Thoracic aorta (tissue), 2 donors: Measurements from ENCODE around the gene TRIO. TPM values are rescaled to one million over a fixed set of nuclear protein-coding genes. Genes with fewer than 3 reads are reported as not detected.

ENCODE experiments used
- ATAC-seq: fragments of 150-250 bp; one replicate; pipeline ENCODE4 v1.8.0; 2017; ENCODE audit warnings: low read depth; ENCODE audit not compliant: insufficient number of reproducible peaks, low FRiP score
- DNase-seq: peaks from one replicate; pipeline ENCODE4 v3.0.0-alpha.2; 2020; ENCODE audit warnings: low spot score
- H3K27ac ChIP-seq, 2 donors: fragments of 200-600 bp; sonication (generic); 1 replicate in 1 of 2; 2 replicates in 1 of 2; pipeline ENCODE4 v1.5.1; 2016; ENCODE audit warnings: mild to moderate bottlenecking in 2 of 2, moderate library complexity in 2 of 2
- H3K27me3 ChIP-seq: fragments of 200-600 bp; sonication (generic); replicated peaks from 2 replicates; pipeline ENCODE4 v1.6.0; 2016; ENCODE audit warnings: mild to moderate bottlenecking; ENCODE audit not compliant: insufficient read depth
- H3K36me3 ChIP-seq: fragments of 200-600 bp; sonication (generic); one replicate; pipeline ENCODE4 v1.5.1; 2016
- H3K4me1 ChIP-seq, 2 donors: fragments of 200-600 bp; sonication (generic); 1 replicate in 1 of 2; 2 replicates in 1 of 2; pipeline versions ENCODE4 v1.5.1 to v1.6.0; 2016; ENCODE audit warnings: low read depth in 2 of 2, mild to moderate bottlenecking in 1 of 2; ENCODE audit not compliant: control insufficient read depth in 1 of 2
- H3K4me3 ChIP-seq: fragments of 200-600 bp; sonication (generic); 2 replicates; pipeline ENCODE4 v1.5.1; 2016; ENCODE audit warnings: mild to moderate bottlenecking
- H3K9me3 ChIP-seq: fragments of 200-600 bp; sonication (generic); 2 replicates; pipeline ENCODE4 v1.5.1; 2016
- total RNA-seq, 2 donors: library from RNA; depleted of rRNA; stranded (reverse); fragments of >200 nt; gene quantifications; one replicate each; pipeline versions ENCODE4 v1.1.0 to v1.2.3, GENCODE V29; 2016
- TF ChIP-seq, protein P1 (sequence below): fragments of 200-600 bp; sonication (generic); IDR thresholded peaks from one replicate; pipeline ENCODE4 v1.5.1; 2019; ENCODE audit warnings: antibody characterized with exemption

Gene TRIO
- total RNA-seq, 2 donors from 2014 or later: 219 to 300 TPM

GRCh38 chr5:14272548-14273205 lies 129.5 kb downstream of the TRIO start:
- TF ChIP-seq, protein P1, sequence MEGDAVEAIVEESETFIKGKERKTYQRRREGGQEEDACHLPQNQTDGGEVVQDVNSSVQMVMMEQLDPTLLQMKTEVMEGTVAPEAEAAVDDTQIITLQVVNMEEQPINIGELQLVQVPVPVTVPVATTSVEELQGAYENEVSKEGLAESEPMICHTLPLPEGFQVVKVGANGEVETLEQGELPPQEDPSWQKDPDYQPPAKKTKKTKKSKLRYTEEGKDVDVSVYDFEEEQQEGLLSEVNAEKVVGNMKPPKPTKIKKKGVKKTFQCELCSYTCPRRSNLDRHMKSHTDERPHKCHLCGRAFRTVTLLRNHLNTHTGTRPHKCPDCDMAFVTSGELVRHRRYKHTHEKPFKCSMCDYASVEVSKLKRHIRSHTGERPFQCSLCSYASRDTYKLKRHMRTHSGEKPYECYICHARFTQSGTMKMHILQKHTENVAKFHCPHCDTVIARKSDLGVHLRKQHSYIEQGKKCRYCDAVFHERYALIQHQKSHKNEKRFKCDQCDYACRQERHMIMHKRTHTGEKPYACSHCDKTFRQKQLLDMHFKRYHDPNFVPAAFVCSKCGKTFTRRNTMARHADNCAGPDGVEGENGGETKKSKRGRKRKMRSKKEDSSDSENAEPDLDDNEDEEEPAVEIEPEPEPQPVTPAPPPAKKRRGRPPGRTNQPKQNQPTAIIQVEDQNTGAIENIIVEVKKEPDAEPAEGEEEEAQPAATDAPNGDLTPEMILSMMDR: no peak
- Histone ChIP-seq H3K4me1 (peaks cover 28 to 71% of the 10 kb centered on the region in 2 donors), H3K27ac (peak overlapping the region; percentile 31 to 37), H3K36me3 (no peaks in the 10 kb centered on the region), H3K9me3 (no peaks in the 10 kb centered on the region), H3K27me3 (no peaks in the 10 kb centered on the region), H3K4me3 (no peak overlapping the region)
- ATAC-seq (no peak), DNase-seq (no peak)

- H3K27me3 ChIP-seq: no peaks in the 10 kb centered on the region
- DNase-seq (no peak), ATAC-seq (no peak)
- peaks cover 22 to 71% of the 10 kb centered on the region in 2 donors for H3K4me1 ChIP-seq
- TF ChIP-seq, protein P1: no peak
- peak overlapping the region; percentile 15 to 31 for H3K27ac ChIP-seq
- H3K36me3 ChIP-seq: no peaks in the 10 kb centered on the region
- no peak overlapping the region for H3K4me3 ChIP-seq
- H3K9me3 ChIP-seq: no peaks in the 10 kb centered on the region
These were observed 130.1 kb downstream of the TRIO start for GRCh38 chr5:14273207-14273767.

GRCh38 chr5:14276380-14276779 lies 133.2 kb downstream of the TRIO start:
- DNase-seq (no peak), ATAC-seq (no peak)
- Histone ChIP-seq H3K4me1 (peaks cover 0 to 66% of the 10 kb centered on the region in 2 donors), H3K4me3 (no peak overlapping the region), H3K36me3 (peaks cover 1% of the 10 kb centered on the region), H3K9me3 (no peaks in the 10 kb centered on the region), H3K27me3 (no peaks in the 10 kb centered on the region), H3K27ac (no peak overlapping the region)
- TF ChIP-seq, protein P1: no peak

DNA sequence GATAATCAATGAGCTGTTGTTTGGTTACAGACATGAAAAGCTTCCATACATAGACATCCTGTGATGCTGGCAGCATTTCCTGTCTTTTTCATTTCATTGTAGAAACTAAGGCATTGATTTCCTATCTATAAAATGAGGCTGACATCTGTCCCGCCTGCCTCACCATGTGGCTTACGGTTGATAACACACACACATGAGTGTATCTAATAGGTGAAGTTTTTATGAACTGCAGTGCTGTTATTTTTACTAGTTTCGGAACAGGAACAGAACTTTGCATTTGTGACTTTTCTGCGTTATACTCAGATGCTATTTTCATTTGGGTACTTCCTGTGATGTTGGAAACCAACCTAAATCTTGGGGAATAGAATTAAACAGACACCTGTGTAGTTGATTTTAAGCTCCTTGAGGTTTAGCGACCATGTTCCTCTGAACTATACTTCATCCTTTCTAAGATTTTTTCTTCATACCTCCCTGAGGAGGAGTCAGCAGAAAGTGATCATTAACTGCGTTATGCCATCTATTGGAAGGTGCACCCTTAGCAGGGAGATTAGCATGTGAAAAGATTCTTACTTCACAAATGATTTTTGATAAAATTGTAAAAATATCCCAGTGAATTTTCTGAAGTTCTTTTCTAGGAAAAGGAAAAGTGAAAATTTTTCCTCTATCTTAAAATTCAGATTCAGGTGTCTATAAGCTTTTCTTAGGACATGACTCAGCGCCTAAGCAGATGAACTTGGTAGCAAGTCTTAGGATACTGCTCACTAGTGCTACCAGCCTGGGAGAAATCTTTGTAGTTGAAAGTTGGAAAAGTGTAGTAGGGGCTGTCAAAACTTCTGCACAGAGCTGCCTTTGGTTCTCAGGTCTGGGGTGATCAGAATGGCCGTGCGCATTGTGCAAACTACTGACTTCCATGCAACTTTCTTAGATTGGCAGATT lies 134.5 kb downstream of the TRIO start:
- Histone ChIP-seq H3K27me3 (no peaks in the 10 kb centered on the region), H3K9me3 (no peaks in the 10 kb centered on the region), H3K4me1 (peaks cover 0 to 63% of the 10 kb centered on the region in 2 donors), H3K27ac (no peak overlapping the region), H3K4me3 (no peak overlapping the region), H3K36me3 (peaks cover 3% of the 10 kb centered on the region)
- ATAC-seq (no peak), DNase-seq (no peak)
- TF ChIP-seq, protein P1: no peak

DNA sequence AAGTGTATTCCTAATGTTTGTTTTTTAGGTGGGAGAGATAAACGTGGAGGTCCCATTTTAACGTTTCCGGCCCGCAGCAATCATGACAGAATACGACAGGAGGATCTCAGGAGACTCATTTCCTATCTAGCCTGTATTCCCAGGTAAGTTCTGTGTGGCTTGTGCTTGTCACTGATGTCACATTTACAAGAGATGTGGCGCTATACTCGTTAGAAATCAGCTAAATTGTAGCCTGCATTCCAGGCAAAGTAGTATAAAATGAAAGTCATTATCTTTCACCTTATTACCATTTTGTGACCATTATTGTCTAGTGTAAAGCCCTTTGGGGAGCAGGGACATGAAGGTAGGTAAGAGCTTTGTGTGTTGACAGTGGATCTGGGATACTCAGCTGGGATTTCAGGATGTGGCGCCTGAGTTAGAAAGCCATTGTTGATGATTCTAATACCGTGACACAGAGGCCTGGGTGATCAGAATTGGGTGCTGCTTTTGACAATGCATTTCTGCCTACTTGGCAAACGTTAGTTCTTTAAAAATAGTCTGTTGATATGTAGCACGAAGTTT lies 137.2 kb downstream of the TRIO start:
- DNase-seq: no peak
- Histone ChIP-seq H3K9me3 (no peaks in the 10 kb centered on the region), H3K4me3 (no peak overlapping the region), H3K27me3 (no peaks in the 10 kb centered on the region), H3K27ac (no peak overlapping the region), H3K36me3 (peaks cover 3% of the 10 kb centered on the region), H3K4me1 (peaks cover 0 to 69% of the 10 kb centered on the region in 2 donors)
- ATAC-seq: no peak
- TF ChIP-seq, protein P1: no peak
